Type B pancreatic cell (in vitro differentiated cells): Measurements from ENCODE around the gene PALD1. TPM values are rescaled to one million over a fixed set of nuclear protein-coding genes. Genes with fewer than 3 reads are reported as not detected.

Source experiments
- DNase-seq: peaks from one replicate; pipeline ENCODE4 v3.0.0; 2021; ENCODE audit warnings: mixed read lengths; ENCODE audit not compliant: unreplicated experiment; ENCODE audit errors: extremely low spot score
- H3K27ac Mint-ChIP-seq: 2 replicates; pipeline ENCODE4 v1.8.0; 2021; ENCODE audit warnings: mild to moderate bottlenecking, mixed read lengths
- H3K27me3 Mint-ChIP-seq: 2 replicates; pipeline ENCODE4 v1.8.0; 2021; ENCODE audit warnings: mixed read lengths
- H3K36me3 Mint-ChIP-seq: 2 replicates; pipeline ENCODE4 v1.8.0; 2021; ENCODE audit warnings: mixed read lengths
- H3K4me1 Mint-ChIP-seq: one replicate; pipeline ENCODE4 v1.8.0; 2021; ENCODE audit warnings: mixed read lengths; ENCODE audit not compliant: unreplicated experiment
- H3K4me3 Mint-ChIP-seq: 2 replicates; pipeline ENCODE4 v1.8.0; 2021; ENCODE audit warnings: mild to moderate bottlenecking, mixed read lengths
- H3K9me3 Mint-ChIP-seq: 2 replicates; pipeline ENCODE4 v1.8.0; 2021; ENCODE audit warnings: mixed read lengths
- CTCF ChIP-seq: fragments of 200-600 bp; sonication (generic); conservative IDR thresholded peaks from 2 replicates; pipeline ENCODE4 v1.5.0; 2021; ENCODE audit warnings: antibody characterized with exemption, mild to moderate bottlenecking
- total RNA-seq: library from RNA; stranded (reverse); gene quantifications from 2 replicates; pipeline ENCODE4 v1.2.1, GENCODE V29; 2021; ENCODE audit warnings: low replicate concordance

Gene PALD1
- total RNA-seq, 1 donor from 2014 or later = 9.6 TPM

DNA sequence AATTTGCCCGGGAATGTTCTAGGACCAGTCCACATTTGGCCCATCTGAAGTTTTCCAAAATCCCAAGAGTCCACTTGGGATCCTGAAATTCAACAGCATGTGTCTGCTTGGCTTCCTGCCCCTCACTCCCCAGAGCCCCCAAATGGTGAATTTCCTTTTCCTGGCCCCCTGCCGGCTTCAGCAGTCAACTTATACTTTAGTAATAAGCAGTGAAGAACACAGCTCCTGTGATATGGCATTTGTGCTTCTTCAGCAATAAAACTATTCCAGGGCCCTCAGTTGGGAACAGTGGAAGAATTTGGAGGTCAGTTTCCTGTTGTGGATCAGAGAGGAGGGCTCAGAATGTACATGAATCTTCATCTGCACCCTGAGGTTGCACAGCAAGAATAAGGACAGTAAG is 72.9 kb downstream of the PALD1 start:
- TF ChIP-seq CTCF = no peak
- Mint-ChIP-seq H3K4me3 (no peak overlapping the region), H3K9me3 (no peaks in the 10 kb centered on the region), H3K4me1 (peaks cover 24% of the 10 kb centered on the region), H3K27me3 (peaks cover 3% of the 10 kb centered on the region), H3K27ac (no peak overlapping the region), H3K36me3 (no peaks in the 10 kb centered on the region)
- no peak for DNase-seq

DNA sequence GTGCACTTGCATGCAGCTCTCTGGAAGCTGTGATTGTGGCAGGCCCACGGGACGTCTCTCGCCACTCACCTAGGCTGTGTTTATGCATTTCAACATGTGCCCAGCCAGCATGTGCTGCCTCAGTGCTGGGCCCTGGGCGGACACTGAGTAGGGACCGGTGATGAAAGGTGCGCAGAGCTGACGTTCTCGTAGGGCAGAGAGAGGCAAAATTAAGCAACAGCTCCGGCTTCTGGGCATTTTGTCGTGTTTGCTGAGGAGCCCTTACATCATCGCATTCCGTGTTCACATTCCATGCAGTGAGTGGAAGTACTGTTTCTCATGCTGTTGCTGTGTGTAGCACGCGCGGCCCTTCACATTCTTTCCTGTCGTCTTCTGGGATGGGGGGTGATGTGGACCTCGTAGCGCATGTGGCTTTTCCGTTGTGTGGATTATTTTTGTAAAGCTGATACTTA is 73.4 kb downstream of the PALD1 start:
- Mint-ChIP-seq H3K27me3 (peaks cover 3% of the 10 kb centered on the region), H3K9me3 (no peaks in the 10 kb centered on the region), H3K27ac (no peak overlapping the region), H3K36me3 (no peaks in the 10 kb centered on the region), H3K4me1 (peaks cover 24% of the 10 kb centered on the region), H3K4me3 (no peak overlapping the region)
- no peak for TF ChIP-seq CTCF
- no peak for DNase-seq

DNA sequence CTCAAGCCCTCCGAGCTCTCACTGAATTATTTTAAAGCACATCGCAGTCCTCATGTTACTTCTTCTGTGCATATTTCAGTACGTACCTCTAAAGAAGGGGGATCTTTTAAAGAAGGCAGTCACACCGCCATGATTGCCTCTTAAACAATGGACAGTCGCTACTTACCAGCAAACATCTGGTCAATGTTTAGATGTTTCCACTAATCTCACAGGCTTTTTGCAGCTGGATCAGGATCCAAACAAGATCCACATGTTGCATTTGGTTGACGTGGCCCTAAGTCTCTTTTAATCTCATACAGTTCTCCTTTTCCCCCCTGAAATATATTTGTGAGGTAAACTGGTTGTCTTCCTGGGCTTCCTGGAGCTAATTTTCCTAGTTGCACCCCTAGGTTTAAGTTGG is 74.0 kb downstream of the PALD1 start:
- Mint-ChIP-seq H3K4me3 (no peak overlapping the region), H3K27ac (no peak overlapping the region), H3K9me3 (no peaks in the 10 kb centered on the region), H3K36me3 (no peaks in the 10 kb centered on the region), H3K4me1 (peaks cover 24% of the 10 kb centered on the region), H3K27me3 (peaks cover 3% of the 10 kb centered on the region)
- no peak for DNase-seq
- TF ChIP-seq CTCF = no peak

DNA sequence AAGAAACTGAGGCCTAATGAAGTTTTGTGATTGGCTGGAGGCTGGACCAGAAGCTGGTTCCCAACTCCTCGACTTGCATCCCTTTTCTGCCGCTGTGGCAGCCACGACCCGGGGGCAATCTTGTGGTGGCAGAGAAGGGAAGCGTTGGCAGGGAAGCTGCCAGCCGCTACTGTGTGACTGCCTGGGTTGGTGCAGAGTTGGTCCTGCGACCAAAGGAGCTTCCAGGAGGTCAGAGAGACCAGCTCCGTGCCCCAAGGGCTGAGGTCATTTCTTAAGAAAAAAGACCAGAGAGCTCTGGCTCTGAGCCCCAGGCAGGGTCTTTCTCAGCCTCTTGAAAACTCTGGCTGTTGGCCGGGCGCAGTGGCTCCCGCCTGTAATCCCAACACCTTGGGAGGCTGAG is 76.8 kb downstream of the PALD1 start:
- Mint-ChIP-seq H3K9me3 (no peaks in the 10 kb centered on the region), H3K27me3 (peaks cover 4% of the 10 kb centered on the region), H3K36me3 (no peaks in the 10 kb centered on the region), H3K27ac (no peak overlapping the region), H3K4me1 (peaks cover 40% of the 10 kb centered on the region), H3K4me3 (no peak overlapping the region)
- TF ChIP-seq CTCF = no peak
- DNase-seq = no peak

GRCh38 chr10:70557086-70557845 is 78.7 kb downstream of the PALD1 start:
- TF ChIP-seq CTCF = no peak
- no peak for DNase-seq
- no peak overlapping the region for H3K4me3 Mint-ChIP-seq

More at GRCh38 chr10:70557086-70557845, 78.7 kb downstream of the PALD1 start:
- H3K27me3 Mint-ChIP-seq = peaks cover 4% of the 10 kb centered on the region
- H3K27ac Mint-ChIP-seq = no peak overlapping the region
- peaks cover 46% of the 10 kb centered on the region for H3K4me1 Mint-ChIP-seq
- no peaks in the 10 kb centered on the region for H3K9me3 Mint-ChIP-seq
- H3K36me3 Mint-ChIP-seq = no peaks in the 10 kb centered on the region
